ENCODE results near the gene METAP1D.

GRCh38 chr2:172128484-172128883 is 128.7 kb downstream of the METAP1D start:
- no peak for TF ChIP-seq POLR2AphosphoS5 (IDR thresholded peaks at IDR 0.05; ENCODE audit: borderline replicate concordance, low read depth, low read length)
- TF ChIP-seq EZH2 (IDR thresholded peaks at IDR 0.05): no peak
- no peak for TF ChIP-seq FOXP2 (optimal IDR thresholded peaks at IDR 0.05; ENCODE audit: control extremely low read depth, extremely low read length, insufficient read depth)

Data from SK-N-MC (cell line).